Measurements from ENCODE around the gene ARMC10.
A peak's percentile ranks its signal among the peaks of the same experiment; 100 is the strongest.
"Not testable (repeated sequence)": the region's sequence is repeated elsewhere in the genome, so short reads cannot be mapped to it uniquely, and the experiment has no call there.

The ARMC10 gene

GRCh38 chr7:103134836-103135554, 60.1 kb downstream of the ARMC10 start:
- peak; percentile 9 for DNase-seq (ENCODE audit: low read depth)
- H3K4me3 ChIP-seq (ENCODE audit: low read depth, low read length), result no peak overlapping the region
- no peak for TF ChIP-seq CTCF (conservative IDR thresholded peaks at IDR 0.05; ENCODE audit: low read depth, low read length)

- no peak overlapping the region for H3K4me3 ChIP-seq (ENCODE audit: low read depth, low read length)
- no peak for TF ChIP-seq CTCF (conservative IDR thresholded peaks at IDR 0.05; ENCODE audit: low read depth, low read length)
Measured at GRCh38 chr7:103140061-103140460, 65.1 kb downstream of the ARMC10 start.

DNA sequence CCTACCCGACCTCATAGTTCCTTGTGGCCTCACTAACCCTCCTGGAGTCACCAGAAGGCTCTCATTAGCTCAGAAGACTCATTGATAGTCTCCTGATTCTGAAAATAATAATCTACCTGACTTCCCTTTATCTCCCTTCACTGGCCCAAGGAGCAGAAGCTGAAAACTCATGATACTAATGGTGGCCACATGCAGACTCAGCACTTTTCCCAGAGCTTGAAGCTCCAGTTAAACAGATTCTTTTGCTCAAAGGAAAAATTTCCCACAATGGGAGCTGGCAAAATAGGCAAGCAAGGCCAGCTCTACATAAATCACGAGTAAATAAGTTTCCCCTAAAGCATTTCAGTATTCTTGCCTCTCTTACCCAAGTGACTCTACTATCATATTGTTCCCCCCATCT, 65.7 kb downstream of the ARMC10 start:
- no peak overlapping the region for H3K4me3 ChIP-seq (ENCODE audit: low read depth, low read length)
- no peak for TF ChIP-seq CTCF (conservative IDR thresholded peaks at IDR 0.05; ENCODE audit: low read depth, low read length)
- no peak for DNase-seq (ENCODE audit: low read depth)

More at GRCh38 chr7:103140061-103140460, 65.1 kb downstream of the ARMC10 start:
- no peak for DNase-seq (ENCODE audit: low read depth)

DNA sequence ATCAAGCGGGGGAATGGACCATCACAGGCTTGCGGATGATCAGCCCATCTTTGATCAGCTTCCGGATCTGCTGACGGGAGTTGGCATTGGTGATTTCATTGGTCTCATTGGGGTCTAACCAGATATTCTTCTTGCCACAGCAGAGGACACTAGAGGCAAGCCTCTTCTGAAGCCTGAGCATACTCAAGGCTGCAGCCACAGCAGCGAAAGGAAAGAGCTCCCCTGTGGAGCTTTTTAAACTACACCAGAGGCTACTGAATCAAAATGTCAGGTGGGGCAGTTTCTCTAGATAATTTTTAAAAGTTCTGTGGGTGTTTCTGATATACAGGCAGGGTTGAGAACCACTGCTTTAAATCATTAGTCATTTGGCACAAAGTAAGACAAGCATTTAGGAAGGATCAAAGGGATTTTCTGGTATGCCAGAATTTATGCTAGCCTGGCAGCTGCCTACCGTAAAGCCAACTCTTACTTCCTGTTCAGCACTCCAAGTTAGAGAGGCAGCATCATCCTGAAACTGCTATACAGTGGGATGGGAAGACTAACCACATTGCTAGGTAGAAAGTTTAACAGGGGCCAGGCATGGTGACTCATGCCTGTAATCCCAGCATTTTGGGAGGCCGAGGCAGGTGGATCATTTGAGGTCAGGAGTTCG, 66.9 kb downstream of the ARMC10 start:
- no peak overlapping the region for H3K4me3 ChIP-seq (ENCODE audit: low read depth, low read length)
- TF ChIP-seq CTCF (conservative IDR thresholded peaks at IDR 0.05; ENCODE audit: low read depth, low read length), result no peak
- no peak for DNase-seq (ENCODE audit: low read depth)

DNA sequence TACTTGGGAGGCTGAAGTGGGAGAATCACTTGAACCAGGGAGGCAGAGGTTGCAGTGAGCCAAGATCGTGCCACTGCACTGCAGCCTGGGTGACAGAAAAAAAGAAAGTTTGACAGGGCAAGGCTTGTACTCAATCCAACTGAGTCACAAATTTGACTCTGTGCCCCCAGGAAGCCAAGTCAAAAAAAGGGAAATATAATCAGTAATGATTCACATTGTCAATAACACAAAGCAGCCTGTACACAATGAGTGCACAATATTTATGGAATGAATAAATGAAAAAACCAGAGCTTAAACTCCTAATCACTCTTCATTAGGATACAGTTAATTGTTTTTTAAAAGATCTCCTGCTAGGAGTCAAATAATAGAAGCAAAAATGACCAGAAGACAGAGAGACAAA, 67.6 kb downstream of the ARMC10 start:
- H3K4me3 ChIP-seq (ENCODE audit: low read depth, low read length), result no peak overlapping the region
- DNase-seq (ENCODE audit: low read depth), result no peak
- no peak for TF ChIP-seq CTCF (conservative IDR thresholded peaks at IDR 0.05; ENCODE audit: low read depth, low read length)

DNA sequence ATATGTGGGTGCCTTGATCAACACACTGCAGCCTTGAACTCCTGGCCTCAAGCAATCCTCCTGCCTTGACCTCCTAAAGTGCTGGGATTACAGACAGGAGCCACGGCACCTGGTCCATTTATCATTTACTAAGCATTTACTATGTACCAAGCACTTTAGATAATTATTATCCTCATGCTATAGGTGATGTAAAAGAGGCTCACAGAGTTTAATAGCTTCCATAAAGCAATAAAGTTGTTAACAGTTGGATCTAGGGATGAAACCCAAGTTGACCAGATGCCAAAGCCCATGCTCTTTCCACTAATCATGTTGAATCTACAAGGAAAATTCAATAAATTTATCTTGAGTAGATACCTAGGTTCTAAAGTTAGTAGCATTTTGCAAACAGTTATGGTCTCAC, 68.9 kb downstream of the ARMC10 start:
- no peak overlapping the region for H3K4me3 ChIP-seq (ENCODE audit: low read depth, low read length)
- no peak for TF ChIP-seq CTCF (conservative IDR thresholded peaks at IDR 0.05; ENCODE audit: low read depth, low read length)
- no peak for DNase-seq (ENCODE audit: low read depth)

GRCh38 chr7:103144754-103145153, 69.8 kb downstream of the ARMC10 start:
- not testable (repeated sequence) for DNase-seq (ENCODE audit: low read depth); H3K4me3 ChIP-seq (ENCODE audit: low read depth, low read length)
